ENCODE data around the gene RBM20. TPM values are rescaled to one million over a fixed set of nuclear protein-coding genes. Genes with fewer than 3 reads are reported as not detected.

The RBM20 gene
- total RNA-seq, 1 experiment from 2014 or later, result 0.17 TPM

GRCh38 chr10:110679486-110680272, 35.5 kb downstream of the RBM20 start:
- no peaks in the 10 kb centered on the region for H3K79me2 ChIP-seq (ENCODE audit: insufficient read depth, low read length)
- H3K27ac Mint-ChIP-seq, result no peak overlapping the region; a peak in 1 of 7 replicates
- H3K9ac ChIP-seq (ENCODE audit: extremely low read depth, insufficient read length, low read length), result no peak overlapping the region
- H3K9me3 Mint-ChIP-seq, result no peaks in the 10 kb centered on the region
- H3K27me3 Mint-ChIP-seq (ENCODE audit: low read depth), result peaks cover 6% of the 10 kb centered on the region
- H3K18ac ChIP-seq (ENCODE audit: insufficient read length, low read depth, low read length), result no peak overlapping the region
- no peak overlapping the region for H3K4me3 Mint-ChIP-seq
- no peak overlapping the region for H4K91ac ChIP-seq (ENCODE audit: insufficient read length, low read depth, low read length)
- no peak overlapping the region for H2AFZ ChIP-seq (ENCODE audit: low read length)
- no peak overlapping the region for H2BK12ac ChIP-seq (ENCODE audit: insufficient read length, low read depth, low read length)
- no CpG with 5 or more reads among the region's 13 CpGs for WGBS (ENCODE audit: extremely low coverage, insufficient read length, low lambda C conversion rate)
- H4K20me1 ChIP-seq (ENCODE audit: control insufficient read depth, insufficient read depth, insufficient read length), result no peaks in the 10 kb centered on the region
- H3K79me1 ChIP-seq (ENCODE audit: insufficient read depth, low read depth, low read length, poor library complexity, severe bottlenecking), result no peaks in the 10 kb centered on the region
- H2AK5ac ChIP-seq (ENCODE audit: insufficient read length, low read length), result no peak overlapping the region
- no peak overlapping the region for H4K8ac ChIP-seq (replicated peaks; ENCODE audit: insufficient read length, low read depth, low read length)
- H3K36me3 Mint-ChIP-seq (ENCODE audit: insufficient read depth in 1 of 3, low read depth in 3 of 3), result no peaks in the 10 kb centered on the region
- no peaks in the 10 kb centered on the region for H3K23me2 ChIP-seq (ENCODE audit: insufficient read length, low read depth, low read length, poor library complexity, severe bottlenecking)
- 0 out of 2 replicates have a peak, but pooled peaks cover under 1% of the 10 kb centered on the region for H3K4me1 ChIP-seq (ENCODE audit: insufficient read depth, low read length)
- no peak overlapping the region for H3K4me2 ChIP-seq (ENCODE audit: insufficient read depth, insufficient read length, low read length)
- H3K27me3 ChIP-seq (ENCODE audit: insufficient read depth, low read length), result no peaks in the 10 kb centered on the region
- no peak for DNase-seq
- TF ChIP-seq, protein P1, sequence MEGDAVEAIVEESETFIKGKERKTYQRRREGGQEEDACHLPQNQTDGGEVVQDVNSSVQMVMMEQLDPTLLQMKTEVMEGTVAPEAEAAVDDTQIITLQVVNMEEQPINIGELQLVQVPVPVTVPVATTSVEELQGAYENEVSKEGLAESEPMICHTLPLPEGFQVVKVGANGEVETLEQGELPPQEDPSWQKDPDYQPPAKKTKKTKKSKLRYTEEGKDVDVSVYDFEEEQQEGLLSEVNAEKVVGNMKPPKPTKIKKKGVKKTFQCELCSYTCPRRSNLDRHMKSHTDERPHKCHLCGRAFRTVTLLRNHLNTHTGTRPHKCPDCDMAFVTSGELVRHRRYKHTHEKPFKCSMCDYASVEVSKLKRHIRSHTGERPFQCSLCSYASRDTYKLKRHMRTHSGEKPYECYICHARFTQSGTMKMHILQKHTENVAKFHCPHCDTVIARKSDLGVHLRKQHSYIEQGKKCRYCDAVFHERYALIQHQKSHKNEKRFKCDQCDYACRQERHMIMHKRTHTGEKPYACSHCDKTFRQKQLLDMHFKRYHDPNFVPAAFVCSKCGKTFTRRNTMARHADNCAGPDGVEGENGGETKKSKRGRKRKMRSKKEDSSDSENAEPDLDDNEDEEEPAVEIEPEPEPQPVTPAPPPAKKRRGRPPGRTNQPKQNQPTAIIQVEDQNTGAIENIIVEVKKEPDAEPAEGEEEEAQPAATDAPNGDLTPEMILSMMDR (conservative IDR thresholded peaks at IDR 0.05), result no peak
- H4K5ac ChIP-seq (ENCODE audit: insufficient read length, low read depth, low read length), result no peak overlapping the region
- peaks cover 31 to 40% of the 10 kb centered on the region in 2 experiments for H3K4me1 Mint-ChIP-seq
- no peak overlapping the region for H3K23ac ChIP-seq (ENCODE audit: insufficient read length, low read depth, low read length)
- no peak overlapping the region for H3K4ac ChIP-seq (ENCODE audit: low read depth, low read length)
- no peak overlapping the region for H2BK15ac ChIP-seq (ENCODE audit: low read depth, low read length)
- H3K9me3 ChIP-seq (ENCODE audit: control insufficient read depth, low read depth, low read length), result no peaks in the 10 kb centered on the region
- H3K27ac ChIP-seq (ENCODE audit: insufficient read length, low read depth, low read length), result no peak overlapping the region
- no peak overlapping the region for H2BK120ac ChIP-seq (ENCODE audit: low read depth, low read length, poor library complexity, severe bottlenecking)
- H3K56ac ChIP-seq (ENCODE audit: insufficient read length, low read depth, low read length), result no peak overlapping the region
- H2BK20ac ChIP-seq (ENCODE audit: low read depth, low read length, poor library complexity, severe bottlenecking), result no peak overlapping the region
- no peak overlapping the region for H3T11ph ChIP-seq (ENCODE audit: low read length)
- no peak overlapping the region for H2BK5ac ChIP-seq (ENCODE audit: insufficient read length, low read length)
- no peak overlapping the region for H3K14ac ChIP-seq (ENCODE audit: insufficient read depth, low read length)
